KMS-11 (cell line): Measurements from ENCODE around the gene PLCG2.
A peak's percentile ranks its signal among the peaks of the same experiment; 100 is the strongest.

Experiments
- H2AFZ ChIP-seq: fragments of 200-600 bp; sonication (generic); 2 replicates; pipeline ENCODE4 v1.6.1; 2016; ENCODE audit warnings: antibody characterized with exemption, mixed run types, low read depth
- H3K27ac ChIP-seq: fragments of 200-600 bp; sonication (generic); 2 replicates; pipeline ENCODE4 v1.6.1; 2016; ENCODE audit warnings: mild to moderate bottlenecking, mixed run types
- H3K27me3 ChIP-seq: fragments of 200-600 bp; sonication (generic); 2 replicates; pipeline ENCODE4 v1.6.1; 2017; ENCODE audit warnings: mild to moderate bottlenecking, low read depth, mixed run types, moderate library complexity; ENCODE audit not compliant: insufficient read depth
- H3K36me3 ChIP-seq: fragments of 200-600 bp; sonication (generic); 2 replicates; pipeline ENCODE4 v1.6.1; 2017; ENCODE audit warnings: mild to moderate bottlenecking, mixed run types; ENCODE audit not compliant: insufficient read depth
- H3K4me1 ChIP-seq: fragments of 200-600 bp; sonication (generic); 2 replicates; pipeline ENCODE4 v1.6.1; 2016; ENCODE audit warnings: mild to moderate bottlenecking, low read depth, mixed run types; ENCODE audit not compliant: poor library complexity, severe bottlenecking
- H3K4me2 ChIP-seq: fragments of 200-600 bp; sonication (generic); 2 replicates; pipeline ENCODE4 v1.7.0; 2016; ENCODE audit warnings: mild to moderate bottlenecking, mixed run types
- H3K4me3 ChIP-seq: fragments of 200-600 bp; sonication (generic); IDR thresholded peaks from 2 replicates; pipeline ENCODE4 v1.6.1; 2017; ENCODE audit warnings: low read depth, low read length, mixed read lengths; ENCODE audit not compliant: insufficient read depth
- H3K79me2 ChIP-seq: fragments of 200-600 bp; sonication (generic); 2 replicates; pipeline ENCODE4 v1.6.1; 2016; ENCODE audit warnings: low read depth, mixed run types; ENCODE audit not compliant: insufficient read depth
- H3K9ac ChIP-seq: fragments of 200-600 bp; sonication (generic); 2 replicates; pipeline ENCODE4 v1.6.1; 2016; ENCODE audit warnings: mild to moderate bottlenecking, mixed run types
- H4K20me1 ChIP-seq: fragments of 200-600 bp; sonication (generic); 2 replicates; pipeline ENCODE4 v1.6.1; 2016; ENCODE audit warnings: mild to moderate bottlenecking, mixed run types; ENCODE audit not compliant: insufficient read depth
- TF ChIP-seq, protein P1 (sequence below): fragments of 200-600 bp; sonication (generic); conservative IDR thresholded peaks from 2 replicates; pipeline ENCODE4 v1.6.1; 2017; ENCODE audit warnings: low read depth, mild to moderate bottlenecking, antibody characterized with exemption, low read length, moderate library complexity, mixed read lengths

Gene PLCG2

DNA sequence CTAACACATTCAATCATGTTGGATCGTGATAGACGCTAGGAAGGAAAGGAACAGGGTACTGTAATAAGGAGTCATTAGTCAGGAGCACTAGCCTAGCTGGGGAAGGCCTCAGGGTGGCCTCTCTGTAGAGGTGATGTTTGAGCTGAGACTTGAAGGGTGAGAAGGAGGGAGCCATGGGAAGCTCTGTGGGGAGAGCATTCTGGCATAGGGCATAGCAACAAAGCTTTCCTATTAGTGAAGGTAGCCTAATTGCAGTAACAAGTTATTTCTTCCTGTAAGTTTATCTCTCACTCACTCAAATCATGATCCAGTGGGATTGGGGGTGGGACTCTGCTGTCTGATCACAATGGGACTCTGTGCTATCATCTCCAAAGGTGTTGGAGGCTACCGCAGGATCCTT is 16.1 kb downstream of the PLCG2 start:
- Histone ChIP-seq H3K9ac (no peak overlapping the region), H3K36me3 (no peaks in the 10 kb centered on the region), H3K79me2 (no peaks in the 10 kb centered on the region), H3K27ac (no peak overlapping the region), H4K20me1 (no peaks in the 10 kb centered on the region), H3K27me3 (no peaks in the 10 kb centered on the region), H2AFZ (no peak overlapping the region), H3K4me1 (peaks cover 26% of the 10 kb centered on the region), H3K4me2 (no peak overlapping the region), H3K4me3 (no peak overlapping the region)
- TF ChIP-seq, protein P1, sequence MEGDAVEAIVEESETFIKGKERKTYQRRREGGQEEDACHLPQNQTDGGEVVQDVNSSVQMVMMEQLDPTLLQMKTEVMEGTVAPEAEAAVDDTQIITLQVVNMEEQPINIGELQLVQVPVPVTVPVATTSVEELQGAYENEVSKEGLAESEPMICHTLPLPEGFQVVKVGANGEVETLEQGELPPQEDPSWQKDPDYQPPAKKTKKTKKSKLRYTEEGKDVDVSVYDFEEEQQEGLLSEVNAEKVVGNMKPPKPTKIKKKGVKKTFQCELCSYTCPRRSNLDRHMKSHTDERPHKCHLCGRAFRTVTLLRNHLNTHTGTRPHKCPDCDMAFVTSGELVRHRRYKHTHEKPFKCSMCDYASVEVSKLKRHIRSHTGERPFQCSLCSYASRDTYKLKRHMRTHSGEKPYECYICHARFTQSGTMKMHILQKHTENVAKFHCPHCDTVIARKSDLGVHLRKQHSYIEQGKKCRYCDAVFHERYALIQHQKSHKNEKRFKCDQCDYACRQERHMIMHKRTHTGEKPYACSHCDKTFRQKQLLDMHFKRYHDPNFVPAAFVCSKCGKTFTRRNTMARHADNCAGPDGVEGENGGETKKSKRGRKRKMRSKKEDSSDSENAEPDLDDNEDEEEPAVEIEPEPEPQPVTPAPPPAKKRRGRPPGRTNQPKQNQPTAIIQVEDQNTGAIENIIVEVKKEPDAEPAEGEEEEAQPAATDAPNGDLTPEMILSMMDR, result no peak

DNA sequence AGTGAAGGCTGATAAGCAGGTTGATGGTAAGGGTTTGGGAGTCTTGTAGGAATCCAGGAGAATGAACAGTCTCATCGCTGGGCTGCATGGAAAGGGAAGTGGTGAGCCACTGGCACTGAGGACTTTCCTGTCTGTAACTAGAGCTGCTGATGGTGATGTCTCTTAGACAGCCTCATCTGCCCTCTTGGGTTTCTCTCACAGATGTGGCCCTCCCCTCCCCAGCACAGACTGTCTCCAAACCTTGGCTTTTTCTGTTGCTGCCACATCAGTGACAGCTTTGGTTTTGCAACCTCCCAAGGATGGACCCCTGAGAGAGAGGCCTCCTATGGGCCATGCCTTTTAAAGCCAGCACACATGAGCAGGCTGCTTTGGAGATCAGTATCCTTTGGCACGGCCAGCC is 16.9 kb downstream of the PLCG2 start:
- TF ChIP-seq, protein P1, result no peak
- Histone ChIP-seq H3K36me3 (no peaks in the 10 kb centered on the region), H3K79me2 (no peaks in the 10 kb centered on the region), H3K27me3 (no peaks in the 10 kb centered on the region), H3K4me3 (no peak overlapping the region), H3K4me1 (peaks cover 26% of the 10 kb centered on the region), H2AFZ (no peak overlapping the region), H4K20me1 (no peaks in the 10 kb centered on the region), H3K4me2 (no peak overlapping the region), H3K9ac (no peak overlapping the region), H3K27ac (no peak overlapping the region)

DNA sequence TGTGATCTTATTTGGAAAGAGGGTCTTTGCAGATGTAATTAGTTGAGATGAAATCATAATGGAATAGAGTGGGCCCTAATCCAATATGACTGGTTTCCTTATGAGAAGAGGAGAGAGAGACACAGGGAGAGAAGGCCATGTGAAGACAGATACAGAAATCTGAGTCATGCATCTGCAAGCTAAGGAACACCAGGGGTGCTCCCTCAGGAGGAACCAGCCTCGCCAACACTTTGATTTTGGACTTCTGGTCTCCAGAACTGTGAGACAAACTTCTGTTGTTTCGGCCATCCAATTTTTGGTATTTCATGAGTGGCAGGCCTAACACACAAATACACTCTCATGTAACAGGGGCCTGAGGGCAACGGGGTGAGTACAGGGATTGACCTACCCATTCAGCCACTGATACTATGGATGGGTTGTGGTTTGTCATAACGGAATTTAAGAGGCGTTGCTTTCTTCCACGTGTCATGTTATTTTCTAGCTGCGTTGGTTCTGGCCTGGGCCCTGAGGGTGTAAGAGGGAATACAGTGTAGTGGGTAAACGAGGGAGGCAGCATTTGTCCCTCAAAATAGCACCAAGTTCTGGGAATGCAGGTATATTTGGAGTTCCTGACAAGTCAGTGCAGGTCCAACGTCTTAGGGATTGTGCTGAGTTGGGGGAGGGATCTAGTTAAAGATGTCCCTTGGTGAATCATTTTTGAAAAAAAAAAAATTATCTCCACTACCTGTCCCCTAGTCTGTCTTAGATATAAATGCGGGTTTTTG is 17.7 kb downstream of the PLCG2 start:
- no peaks in the 10 kb centered on the region for H3K27me3 ChIP-seq
- no peak overlapping the region for H3K27ac ChIP-seq
- no peak overlapping the region for H3K4me3 ChIP-seq
- no peak overlapping the region for H2AFZ ChIP-seq
- H4K20me1 ChIP-seq, result no peaks in the 10 kb centered on the region
- H3K9ac ChIP-seq, result no peak overlapping the region
- no peak overlapping the region for H3K4me2 ChIP-seq
- peaks cover 26% of the 10 kb centered on the region for H3K4me1 ChIP-seq
- H3K79me2 ChIP-seq, result no peaks in the 10 kb centered on the region
- no peaks in the 10 kb centered on the region for H3K36me3 ChIP-seq
- TF ChIP-seq, protein P1, result no peak

DNA sequence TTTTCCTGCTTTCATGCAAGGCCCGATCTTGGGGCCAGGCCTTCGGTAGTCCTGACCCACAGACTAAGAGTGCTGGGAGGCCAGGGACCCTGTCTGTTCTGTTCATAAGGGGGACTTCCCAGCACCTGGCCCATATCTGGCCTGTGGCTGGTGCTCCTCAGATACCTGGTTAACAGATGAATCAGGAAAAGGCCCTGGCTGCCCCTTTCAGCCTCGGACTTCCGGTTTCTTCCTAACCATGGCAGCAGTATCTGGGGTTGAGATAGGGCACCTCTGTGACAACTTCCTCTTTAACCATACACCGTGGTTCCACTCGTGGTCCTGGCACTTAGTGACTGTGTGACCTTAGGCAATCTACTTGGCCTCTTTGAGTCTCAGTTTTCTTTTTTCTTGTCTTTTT is 18.4 kb downstream of the PLCG2 start:
- Histone ChIP-seq H3K27me3 (no peaks in the 10 kb centered on the region), H3K36me3 (no peaks in the 10 kb centered on the region), H3K79me2 (no peaks in the 10 kb centered on the region), H3K4me3 (no peak overlapping the region), H2AFZ (0 out of 2 replicates have a peak overlapping the region, but pooled peaks have one; percentile 28), H4K20me1 (no peaks in the 10 kb centered on the region), H3K27ac (no peak overlapping the region), H3K9ac (no peak overlapping the region), H3K4me2 (peak overlapping the region; percentile 15; the same call in 1 of the 2 replicates), H3K4me1 (peaks cover 26% of the 10 kb centered on the region)
- TF ChIP-seq, protein P1, result no peak
